Activated B cell treated with CpG ODN at 0.5 μM for 24 hours (primary cell): Measurements from ENCODE around the gene CIDEB. TPM values are rescaled to one million over a fixed set of nuclear protein-coding genes. Genes with fewer than 3 reads are reported as not detected.
"Not testable (repeated sequence)": the region's sequence is repeated elsewhere in the genome, so short reads cannot be mapped to it uniquely, and the experiment has no call there.

ENCODE experiments used
- ATAC-seq: fragments of 200-7000 bp; cut with Tn5 transposase; one replicate; pipeline ENCODE4 v1.10.0; 2021; ENCODE audit warnings: low read depth, mild to moderate bottlenecking, moderate library complexity
- CTCF ChIA-PET: fragments of 350-600 bp; sonication (Branson Sonifier 250); formaldehyde crosslinking; loops from one replicate; lab custom pipeline; 2021; ENCODE audit warnings: antibody characterized with exemption; lab: Charles Lee
- POLR2A ChIA-PET: fragments of 350-600 bp; sonication (Branson Sonifier 250); formaldehyde crosslinking; loops from one replicate; lab custom pipeline; 2021; ENCODE audit warnings: antibody characterized with exemption; lab: Charles Lee
- DNase-seq: peaks from one replicate; pipeline ENCODE4 v3.0.0; 2022
- H3K27ac Mint-ChIP-seq: one replicate; pipeline ENCODE4 v1.8.0; 2020; ENCODE audit warnings: mixed read lengths
- H3K27me3 Mint-ChIP-seq: one replicate; pipeline ENCODE4 v1.8.0; 2021; ENCODE audit warnings: mixed read lengths
- H3K36me3 Mint-ChIP-seq: one replicate; pipeline ENCODE4 v1.8.0; 2021; ENCODE audit warnings: low read depth, mixed read lengths
- H3K4me1 Mint-ChIP-seq: one replicate; pipeline ENCODE4 v1.8.0; 2021; ENCODE audit warnings: mixed read lengths
- H3K4me3 Mint-ChIP-seq: one replicate; pipeline ENCODE4 v1.8.0; 2020; ENCODE audit warnings: mild to moderate bottlenecking, mixed read lengths
- H3K9me3 Mint-ChIP-seq: one replicate; pipeline ENCODE4 v1.8.0; 2020; ENCODE audit warnings: mixed read lengths
- CTCF ChIP-seq: fragments of 200-600 bp; IDR thresholded peaks from one replicate; pipeline ENCODE4 v1.8.0; 2022; ENCODE audit warnings: antibody characterized with exemption, mild to moderate bottlenecking
- intact Hi-C: fragments of 100-400 bp; cut with micrococcal nuclease; formaldehyde crosslinking; loops from one replicate; pipeline ENCODE4 v1.15.1; 2024
- total RNA-seq: library from RNA; stranded (reverse); gene quantifications from 2 replicates; pipeline ENCODE4 v1.2.3, GENCODE V29; 2022

The CIDEB gene
- 9.2 and 9.4 TPM in 2 replicates for total RNA-seq

- intact Hi-C loops: loop anchor here (1.0 kb wide), 6 partner anchors 8 to 293 kb away; partner anchors contain the start of genes DHRS1, IPO4, MDP1 and NOP9
- no peaks in the 10 kb centered on the region for H3K9me3 Mint-ChIP-seq
- ChIA-PET POLR2A (interaction anchor here (0.5 to 4.4 kb wide), 16 partner anchors 8 to 193 kb away, joined by 3 to 46 read pairs (median 4); partner anchors contain the start of genes CHMP4A, DCAF11, DHRS1 and IRF9), CTCF (interaction anchor here (0.6 to 7.2 kb wide), 35 partner anchors 10 to 256 kb away, joined by 3 to 67 read pairs (median 4); partner anchors contain the start of genes CARMIL3, CBLN3, DHRS1 and IPO4)
- peak within 1 kb of the TSS; percentile 59 for H3K27ac Mint-ChIP-seq
- peaks cover 54% of the 10 kb centered on the region for H3K36me3 Mint-ChIP-seq
- no peak within 1 kb of the TSS for H3K4me3 Mint-ChIP-seq
- H3K27me3 Mint-ChIP-seq: no peaks in the 10 kb centered on the region
- peaks cover 39% of the 10 kb centered on the region for H3K4me1 Mint-ChIP-seq
- peak; percentile 23 for ATAC-seq
- TF ChIP-seq CTCF: peak; percentile 70
- DNase-seq: peak; percentile 48
Observed at GRCh38 chr14:24307575-24308341, at the start of gene CIDEB. Gene CIDEB (minus strand): TSS chr14:24307977. CDS start chr14:24307858, 119 bp downstream.

GRCh38 chr14:24356208-24356607, 48.4 kb upstream of the CIDEB start:
- Mint-ChIP-seq H3K4me3 (no peak overlapping the region), H3K27ac (no peak overlapping the region), H3K4me1 (no peaks in the 10 kb centered on the region), H3K9me3 (no peaks in the 10 kb centered on the region), H3K36me3 (no peaks in the 10 kb centered on the region), H3K27me3 (peaks cover 20% of the 10 kb centered on the region)
- ChIA-PET POLR2A (no interaction called here), CTCF (no interaction called here)
- no peak for ATAC-seq
- no peak for TF ChIP-seq CTCF
- no peak for DNase-seq
- intact Hi-C loops: no loop called here

GRCh38 chr14:24355009-24355408, 47.2 kb upstream of the CIDEB start:
- Mint-ChIP-seq H3K4me1 (no peaks in the 10 kb centered on the region), H3K9me3 (no peaks in the 10 kb centered on the region), H3K36me3 (no peaks in the 10 kb centered on the region), H3K27ac (no peak overlapping the region), H3K27me3 (peaks cover 27% of the 10 kb centered on the region), H3K4me3 (no peak overlapping the region)
- ChIA-PET POLR2A (interaction anchor here (1.2 kb wide), 1 partner anchor 11 kb away, joined by 3 read pairs; no protein-coding TSS in a partner anchor), CTCF (no interaction called here)
- TF ChIP-seq CTCF: no peak
- intact Hi-C loops: no loop called here
- no peak for DNase-seq
- no peak for ATAC-seq

GRCh38 chr14:24354482-24354825, 46.7 kb upstream of the CIDEB start:
- POLR2A ChIA-PET: interaction anchor here (0.6 to 1.2 kb wide), 2 partner anchors 12 to 18 kb away, joined by 3 read pairs; no protein-coding TSS in a partner anchor
- ATAC-seq, CTCF ChIA-PET, H3K36me3 Mint-ChIP-seq, intact Hi-C loops, H3K4me3 Mint-ChIP-seq, H3K27ac Mint-ChIP-seq, H3K9me3 Mint-ChIP-seq, H3K4me1 Mint-ChIP-seq, DNase-seq: not testable (repeated sequence)
- peaks cover 32% of the 10 kb centered on the region for H3K27me3 Mint-ChIP-seq

GRCh38 chr14:24353559-24354481, 46.0 kb upstream of the CIDEB start:
- Mint-ChIP-seq H3K36me3 (no peaks in the 10 kb centered on the region), H3K27ac (no peak overlapping the region), H3K27me3 (peaks cover 34% of the 10 kb centered on the region), H3K4me1 (no peaks in the 10 kb centered on the region), H3K4me3 (no peak overlapping the region), H3K9me3 (no peaks in the 10 kb centered on the region)
- ChIA-PET POLR2A (interaction anchor here (0.6 to 1.2 kb wide), 2 partner anchors 13 to 19 kb away, joined by 3 read pairs; no protein-coding TSS in a partner anchor), CTCF (interaction anchor here (1.5 kb wide), 1 partner anchor 12 kb away, joined by 3 read pairs; no protein-coding TSS in a partner anchor)
- intact Hi-C loops: no loop called here
- ATAC-seq (no peak), DNase-seq (no peak)
- TF ChIP-seq CTCF: no peak
